Inferior parietal cortex (tissue), 1 donor: Measurements from ENCODE around the gene QKI.
"Not testable (repeated sequence)": the region's sequence is repeated elsewhere in the genome, so short reads cannot be mapped to it uniquely, and the experiment has no call there.

ENCODE experiments used
- DNase-seq: peaks from one replicate; pipeline ENCODE4 v3.0.0-alpha.2; 2016; ENCODE audit errors: extremely low spot score

QKI gene

GRCh38 chr6:163414117-163414945 lies at the start of gene QKI:
Gene QKI (plus strand): TSS chr6:163414718. CDS start chr6:163415194, 476 bp downstream.
- DNase-seq = no peak

- no peak for DNase-seq
Measured at GRCh38 chr6:163366288-163366687, 48.2 kb upstream of the QKI start.

GRCh38 chr6:163367497-163368183 lies 46.9 kb upstream of the QKI start:
- no peak for DNase-seq

GRCh38 chr6:163369141-163369540 lies 45.4 kb upstream of the QKI start:
- no peak for DNase-seq

GRCh38 chr6:163369628-163370365 lies 44.7 kb upstream of the QKI start:
- DNase-seq = no peak

GRCh38 chr6:163370464-163371117 lies 43.9 kb upstream of the QKI start:
- no peak for DNase-seq

- no peak for DNase-seq
Measured at GRCh38 chr6:163371129-163371528, 43.4 kb upstream of the QKI start.

GRCh38 chr6:163373240-163373639 lies 41.3 kb upstream of the QKI start:
- DNase-seq = no peak

GRCh38 chr6:163375361-163375760 lies 39.2 kb upstream of the QKI start:
- DNase-seq = no peak

- DNase-seq = no peak
Measured at GRCh38 chr6:163376187-163376586, 38.3 kb upstream of the QKI start.

- DNase-seq = no peak
Measured at GRCh38 chr6:163377561-163377960, 37.0 kb upstream of the QKI start.

GRCh38 chr6:163380216-163380615 lies 34.3 kb upstream of the QKI start:
- DNase-seq = no peak

GRCh38 chr6:163381118-163381756 lies 33.3 kb upstream of the QKI start:
- no peak for DNase-seq

- DNase-seq = not testable (repeated sequence)
Measured at GRCh38 chr6:163383396-163383795, 31.1 kb upstream of the QKI start.

- DNase-seq = no peak
Measured at GRCh38 chr6:163383912-163384311, 30.6 kb upstream of the QKI start.

- DNase-seq = no peak
Measured at GRCh38 chr6:163384510-163384909, 30.0 kb upstream of the QKI start.

GRCh38 chr6:163385503-163385902 lies 29.0 kb upstream of the QKI start:
- DNase-seq = not testable (repeated sequence)

GRCh38 chr6:163386329-163386908 lies 28.1 kb upstream of the QKI start:
- DNase-seq = no peak

- DNase-seq = no peak
Measured at GRCh38 chr6:163387317-163387716, 27.2 kb upstream of the QKI start.

- no peak for DNase-seq
Measured at GRCh38 chr6:163389354-163389753, 25.2 kb upstream of the QKI start.

- DNase-seq = no peak
Measured at GRCh38 chr6:163390770-163391169, 23.7 kb upstream of the QKI start.
